ENCODE data around the gene KIAA1755. TPM values are rescaled to one million over a fixed set of nuclear protein-coding genes. Genes with fewer than 3 reads are reported as not detected.

KIAA1755 gene
- total RNA-seq, 1 experiment from 2014 or later = 0.17 TPM

DNA sequence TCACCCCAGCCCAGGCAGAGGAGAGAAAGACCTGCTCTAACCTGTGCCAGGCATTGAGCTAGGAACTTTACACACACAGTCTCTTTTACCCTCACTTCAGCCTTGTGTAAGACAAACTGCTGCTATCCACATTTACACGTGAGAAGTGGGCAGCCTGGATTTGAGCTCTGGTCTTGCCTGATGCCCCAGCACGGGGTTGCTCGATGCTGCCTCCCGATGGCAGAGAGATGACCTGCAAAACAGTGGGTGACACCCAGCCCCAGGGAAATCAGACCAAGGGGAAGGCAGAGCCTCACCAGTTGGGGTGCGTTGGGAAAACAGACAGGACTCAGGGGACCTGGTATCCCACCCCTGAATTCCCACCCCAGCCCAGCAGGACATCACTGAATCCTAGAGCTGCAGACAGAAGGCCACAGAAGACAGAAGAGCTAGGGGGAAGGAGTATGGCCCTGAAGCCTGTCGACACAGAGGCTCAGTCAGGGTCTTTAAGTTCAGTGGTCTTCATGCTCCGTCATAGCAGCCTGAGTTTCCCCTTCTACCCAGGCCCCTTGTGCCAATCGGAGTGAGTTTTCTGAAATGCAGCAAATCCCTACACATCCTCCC lies 44.4 kb upstream of the KIAA1755 start:
- Histone ChIP-seq H3K23me2 (ENCODE audit: insufficient read length, low read depth, low read length, poor library complexity, severe bottlenecking) (no peaks in the 10 kb centered on the region), H3K56ac (ENCODE audit: insufficient read length, low read depth, low read length) (no peak overlapping the region), H4K91ac (ENCODE audit: insufficient read length, low read depth, low read length) (no peak overlapping the region), H2BK120ac (ENCODE audit: low read depth, low read length, poor library complexity, severe bottlenecking) (no peak overlapping the region), H2AK5ac (ENCODE audit: insufficient read length, low read length) (no peak overlapping the region), H4K20me1 (ENCODE audit: control insufficient read depth, insufficient read depth, insufficient read length) (peaks cover under 1% of the 10 kb centered on the region), H3K4me1 (ENCODE audit: insufficient read depth, low read length) (no peaks in the 10 kb centered on the region), H3K9me3 (ENCODE audit: control insufficient read depth, low read depth, low read length) (no peaks in the 10 kb centered on the region), H3K9ac (ENCODE audit: extremely low read depth, insufficient read length, low read length) (no peak overlapping the region), H2BK20ac (ENCODE audit: low read depth, low read length, poor library complexity, severe bottlenecking) (no peak overlapping the region), H2BK15ac (ENCODE audit: low read depth, low read length) (no peak overlapping the region), H2BK5ac (ENCODE audit: insufficient read length, low read length) (no peak overlapping the region), H3K4me2 (ENCODE audit: insufficient read depth, insufficient read length, low read length) (no peak overlapping the region), H3K18ac (ENCODE audit: insufficient read length, low read depth, low read length) (no peak overlapping the region), H3K14ac (ENCODE audit: insufficient read depth, low read length) (no peak overlapping the region; the same call in 1 of the 2 replicates), H3K4ac (ENCODE audit: low read depth, low read length) (no peak overlapping the region), H4K5ac (ENCODE audit: insufficient read length, low read depth, low read length) (no peak overlapping the region), H3K27ac (ENCODE audit: insufficient read length, low read depth, low read length) (no peak overlapping the region), H4K8ac (replicated peaks; ENCODE audit: insufficient read length, low read depth, low read length) (no peak overlapping the region), H3K79me1 (ENCODE audit: insufficient read depth, low read depth, low read length, poor library complexity, severe bottlenecking) (no peaks in the 10 kb centered on the region), H3T11ph (ENCODE audit: low read length) (no peak overlapping the region), H2BK12ac (ENCODE audit: insufficient read length, low read depth, low read length) (no peak overlapping the region), H3K79me2 (ENCODE audit: insufficient read depth, low read length) (no peaks in the 10 kb centered on the region), H3K27me3 (ENCODE audit: insufficient read depth, low read length) (no peaks in the 10 kb centered on the region), H3K23ac (ENCODE audit: insufficient read length, low read depth, low read length) (no peak overlapping the region), H2AFZ (ENCODE audit: low read length) (no peak overlapping the region)
- no peaks in the 10 kb centered on the region for H3K9me3 Mint-ChIP-seq
- peak; percentile 71 for DNase-seq
- H3K27ac Mint-ChIP-seq = no peak overlapping the region
- H3K4me1 Mint-ChIP-seq = peaks cover 6 to 21% of the 10 kb centered on the region in 2 experiments
- WGBS (ENCODE audit: extremely low coverage, insufficient read length, low lambda C conversion rate) = no CpG with 5 or more reads among the region's 8 CpGs
- TF ChIP-seq CTCF (conservative IDR thresholded peaks at IDR 0.05) = peak; percentile 77
- peaks cover 3% of the 10 kb centered on the region for H3K27me3 Mint-ChIP-seq (ENCODE audit: low read depth)
- no peaks in the 10 kb centered on the region for H3K36me3 Mint-ChIP-seq (ENCODE audit: insufficient read depth in 1 of 3, low read depth in 3 of 3)
- no peak overlapping the region for H3K4me3 Mint-ChIP-seq

Data from H9 (cell line).